ENCODE measurements around the gene TFCP2L1.
"Not testable (repeated sequence)": the region's sequence is repeated elsewhere in the genome, so short reads cannot be mapped to it uniquely, and the experiment has no call there.

TFCP2L1 gene

DNA sequence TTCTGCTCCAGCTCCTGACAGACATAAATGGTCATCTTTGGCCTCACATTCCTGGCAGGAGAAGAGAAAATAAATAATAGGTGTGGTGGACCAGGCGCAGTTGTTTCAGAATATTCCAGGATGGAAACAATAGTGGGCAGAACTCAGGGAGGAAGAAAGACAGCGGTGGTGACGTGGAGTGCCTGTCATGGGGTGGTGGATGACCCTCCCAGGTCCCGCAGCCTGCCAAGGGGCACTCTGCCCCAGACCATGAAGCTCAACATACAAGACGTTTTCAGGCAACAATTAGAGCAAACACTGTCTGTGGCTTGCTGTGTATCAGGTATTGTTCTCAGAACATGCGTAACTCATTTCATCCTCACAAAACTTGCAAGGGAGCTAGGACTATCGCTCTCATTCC lies 50.9 kb downstream of the TFCP2L1 start:
- ChIA-PET CTCF (interaction anchor here (0.7 kb wide), 1 partner anchor 21 kb away, joined by 3 read pairs; no protein-coding TSS in a partner anchor), POLR2A (no interaction called here)
- TF ChIP-seq SUZ12 (IDR thresholded peaks at IDR 0.05) (no peak), LEF1 (IDR thresholded peaks at IDR 0.05; ENCODE audit: borderline replicate concordance) (no peak), FOXK2 (IDR thresholded peaks at IDR 0.05) (no peak), L3MBTL2 (conservative IDR thresholded peaks at IDR 0.05) (no peak), PKNOX1 (IDR thresholded peaks at IDR 0.05) (no peak), FOXA1 (IDR thresholded peaks at IDR 0.05) (no peak), ZNF384 (IDR thresholded peaks at IDR 0.05) (no peak), SP1 (IDR thresholded peaks at IDR 0.05) (no peak), TARDBP (IDR thresholded peaks at IDR 0.05) (no peak)
- no peak for DNase-seq (ENCODE audit: extremely low spot score)

GRCh38 chr2:121233486-121234110 lies 51.4 kb downstream of the TFCP2L1 start:
- TF ChIP-seq SP1 (IDR thresholded peaks at IDR 0.05): no peak
- TF ChIP-seq PKNOX1 (IDR thresholded peaks at IDR 0.05): no peak
- no peak for TF ChIP-seq HDGF (IDR thresholded peaks at IDR 0.05; ENCODE audit: borderline replicate concordance)
- no peak for TF ChIP-seq FOXM1 (IDR thresholded peaks at IDR 0.05; ENCODE audit: borderline replicate concordance)
- TF ChIP-seq L3MBTL2 (conservative IDR thresholded peaks at IDR 0.05): no peak
- TF ChIP-seq ZNF384 (IDR thresholded peaks at IDR 0.05): no peak
- TF ChIP-seq CTBP1 (IDR thresholded peaks at IDR 0.05; ENCODE audit: borderline replicate concordance): no peak
- TF ChIP-seq FOXK2 (IDR thresholded peaks at IDR 0.05): no peak
- TF ChIP-seq SUZ12 (IDR thresholded peaks at IDR 0.05): no peak
- no peak for TF ChIP-seq BHLHE40 (IDR thresholded peaks at IDR 0.05; ENCODE audit: borderline replicate concordance)
- TF ChIP-seq NFRKB (IDR thresholded peaks at IDR 0.05): no peak
- TF ChIP-seq TARDBP (IDR thresholded peaks at IDR 0.05): no peak
- POLR2A ChIA-PET: no interaction called here
- CTCF ChIA-PET: no interaction called here
- no peak for DNase-seq (ENCODE audit: extremely low spot score)

GRCh38 chr2:121232626-121233265 lies 52.3 kb downstream of the TFCP2L1 start:
- ChIA-PET POLR2A (no interaction called here), CTCF (interaction anchor here (0.7 kb wide), 1 partner anchor 67 kb away, joined by 4 read pairs; no protein-coding TSS in a partner anchor)
- TF ChIP-seq L3MBTL2 (conservative IDR thresholded peaks at IDR 0.05): no peak
- TF ChIP-seq TARDBP (IDR thresholded peaks at IDR 0.05): no peak
- TF ChIP-seq FOXA1 (IDR thresholded peaks at IDR 0.05): no peak
- TF ChIP-seq ELF4 (IDR thresholded peaks at IDR 0.05): no peak
- no peak for TF ChIP-seq NFRKB (IDR thresholded peaks at IDR 0.05)
- no peak for TF ChIP-seq CTBP1 (IDR thresholded peaks at IDR 0.05; ENCODE audit: borderline replicate concordance)
- no peak for TF ChIP-seq FOXM1 (IDR thresholded peaks at IDR 0.05; ENCODE audit: borderline replicate concordance)
- TF ChIP-seq ARNT (IDR thresholded peaks at IDR 0.05): no peak
- no peak for TF ChIP-seq SP1 (IDR thresholded peaks at IDR 0.05)
- TF ChIP-seq BHLHE40 (IDR thresholded peaks at IDR 0.05; ENCODE audit: borderline replicate concordance): no peak
- no peak for TF ChIP-seq SUZ12 (IDR thresholded peaks at IDR 0.05)
- TF ChIP-seq ZNF384 (IDR thresholded peaks at IDR 0.05): no peak
- TF ChIP-seq PKNOX1 (IDR thresholded peaks at IDR 0.05): no peak
- TF ChIP-seq LEF1 (IDR thresholded peaks at IDR 0.05; ENCODE audit: borderline replicate concordance): no peak
- no peak for TF ChIP-seq FOXK2 (IDR thresholded peaks at IDR 0.05)
- TF ChIP-seq HDGF (IDR thresholded peaks at IDR 0.05; ENCODE audit: borderline replicate concordance): no peak
- no peak for DNase-seq (ENCODE audit: extremely low spot score)

GRCh38 chr2:121231385-121232000 lies 53.5 kb downstream of the TFCP2L1 start:
- no peak for DNase-seq (ENCODE audit: extremely low spot score)
- no peak for TF ChIP-seq ELF4 (IDR thresholded peaks at IDR 0.05)
- TF ChIP-seq TARDBP (IDR thresholded peaks at IDR 0.05): no peak
- no peak for TF ChIP-seq SP1 (IDR thresholded peaks at IDR 0.05)
- TF ChIP-seq NFRKB (IDR thresholded peaks at IDR 0.05): no peak
- no peak for TF ChIP-seq CTBP1 (IDR thresholded peaks at IDR 0.05; ENCODE audit: borderline replicate concordance)
- no peak for TF ChIP-seq LEF1 (IDR thresholded peaks at IDR 0.05; ENCODE audit: borderline replicate concordance)
- TF ChIP-seq HDGF (IDR thresholded peaks at IDR 0.05; ENCODE audit: borderline replicate concordance): no peak
- no peak for TF ChIP-seq FOXK2 (IDR thresholded peaks at IDR 0.05)
- TF ChIP-seq PKNOX1 (IDR thresholded peaks at IDR 0.05): no peak
- no peak for TF ChIP-seq BHLHE40 (IDR thresholded peaks at IDR 0.05; ENCODE audit: borderline replicate concordance)
- no peak for TF ChIP-seq ZNF384 (IDR thresholded peaks at IDR 0.05)
- no peak for TF ChIP-seq SUZ12 (IDR thresholded peaks at IDR 0.05)
- no peak for TF ChIP-seq L3MBTL2 (conservative IDR thresholded peaks at IDR 0.05)
- TF ChIP-seq FOXA1 (IDR thresholded peaks at IDR 0.05): no peak
- TF ChIP-seq FOXM1 (IDR thresholded peaks at IDR 0.05; ENCODE audit: borderline replicate concordance): no peak
- TF ChIP-seq ARNT (IDR thresholded peaks at IDR 0.05): no peak
- POLR2A ChIA-PET: no interaction called here
- CTCF ChIA-PET: no interaction called here

GRCh38 chr2:121228521-121228920 lies 56.5 kb downstream of the TFCP2L1 start:
- DNase-seq (ENCODE audit: extremely low spot score): no peak
- CTCF ChIA-PET: no interaction called here
- TF ChIP-seq ARNT (IDR thresholded peaks at IDR 0.05) (no peak), PKNOX1 (IDR thresholded peaks at IDR 0.05) (no peak), FOXA1 (IDR thresholded peaks at IDR 0.05) (no peak), HDGF (IDR thresholded peaks at IDR 0.05; ENCODE audit: borderline replicate concordance) (no peak), SP1 (IDR thresholded peaks at IDR 0.05) (no peak), BHLHE40 (IDR thresholded peaks at IDR 0.05; ENCODE audit: borderline replicate concordance) (no peak), CTBP1 (IDR thresholded peaks at IDR 0.05; ENCODE audit: borderline replicate concordance) (no peak)
- POLR2A ChIA-PET: no interaction called here

- CTCF ChIA-PET; POLR2A ChIA-PET; DNase-seq (ENCODE audit: extremely low spot score): not testable (repeated sequence)
Observed at GRCh38 chr2:121227381-121228144, 57.4 kb downstream of the TFCP2L1 start.

GRCh38 chr2:121225681-121226080 lies 59.3 kb downstream of the TFCP2L1 start:
- DNase-seq (ENCODE audit: extremely low spot score); CTCF ChIA-PET; POLR2A ChIA-PET: not testable (repeated sequence)
